ENCODE measurements around the gene TRAF2. TPM values are rescaled to one million over a fixed set of nuclear protein-coding genes. Genes with fewer than 3 reads are reported as not detected.
A peak's percentile ranks its signal among the peaks of the same experiment; 100 is the strongest.
"Not testable (repeated sequence)": the region's sequence is repeated elsewhere in the genome, so short reads cannot be mapped to it uniquely, and the experiment has no call there.

TRAF2 gene
- total RNA-seq, 1 donor from 2014 or later = 14.4 TPM

GRCh38 chr9:136865041-136865767 lies 21.1 kb upstream of the TRAF2 start:
- peaks cover 27% of the 10 kb centered on the region for H3K79me2 ChIP-seq (ENCODE audit: insufficient read depth, low read length)
- no peak for DNase-seq (ENCODE audit: low read depth)
- H4K20me1 ChIP-seq (ENCODE audit: insufficient read depth, low read length) = peaks cover 49% of the 10 kb centered on the region
- H2AFZ ChIP-seq (ENCODE audit: low read depth, low read length) = no peak overlapping the region
- Mint-ChIP-seq H3K4me3 (ENCODE audit: unreplicated experiment) (peak overlapping the region; percentile 88), H3K27ac (ENCODE audit: unreplicated experiment) (peak overlapping the region; percentile 72), H3K9me3 (ENCODE audit: unreplicated experiment) (peaks cover 8% of the 10 kb centered on the region), H3K4me1 (ENCODE audit: low read depth, unreplicated experiment) (peaks cover 6% of the 10 kb centered on the region), H3K36me3 (ENCODE audit: low read depth, unreplicated experiment) (peaks cover 13% of the 10 kb centered on the region), H3K27me3 (ENCODE audit: low read depth, unreplicated experiment) (no peaks in the 10 kb centered on the region)
- FAIRE-seq = no peak
- no peaks in the 10 kb centered on the region for H3K27me3 ChIP-seq (ENCODE audit: insufficient read depth, low read length)
- peak overlapping the region; percentile 87 for H3K9ac ChIP-seq (ENCODE audit: low read length)
- peak overlapping the region; percentile 58 for H3K4me3 ChIP-seq (ENCODE audit: insufficient read depth, low read depth, low read length)
- TF ChIP-seq EZH2 (IDR thresholded peaks at IDR 0.05; ENCODE audit: insufficient read depth, low read length) (no peak), CTCF (IDR thresholded peaks at IDR 0.05; ENCODE audit: insufficient read depth, low read depth, low read length) (no peak)
- H3K4me2 ChIP-seq (ENCODE audit: low read length) = peak overlapping the region; percentile 94
- H3K4me1 ChIP-seq (ENCODE audit: insufficient read depth, low read length) = peaks cover 7% of the 10 kb centered on the region
- H3K36me3 ChIP-seq (ENCODE audit: insufficient read depth, low read length) = peaks cover 4% of the 10 kb centered on the region
- no peaks in the 10 kb centered on the region for H3K9me3 ChIP-seq (ENCODE audit: insufficient read depth, low read depth, low read length)
- no peak overlapping the region for H3K27ac ChIP-seq (ENCODE audit: low read depth, low read length)

DNA sequence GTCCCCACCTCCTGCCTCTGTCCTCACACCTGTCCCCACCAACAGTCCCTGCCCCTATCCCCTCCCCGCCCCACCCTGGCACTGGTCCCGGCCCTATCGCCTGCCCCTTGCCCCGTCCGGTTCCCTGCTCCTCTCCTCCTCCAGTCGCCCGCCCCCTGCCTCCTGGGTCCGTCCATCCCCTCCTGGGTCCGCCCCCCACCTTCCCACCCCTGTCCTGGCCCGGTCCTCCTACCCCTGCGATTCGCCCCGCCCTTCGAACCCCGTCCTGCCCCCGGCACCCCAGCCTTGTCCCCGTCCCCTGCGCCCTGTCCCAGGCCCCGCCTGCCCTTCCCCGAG lies 20.6 kb upstream of the TRAF2 start:
- FAIRE-seq = no peak
- DNase-seq (ENCODE audit: low read depth) = no peak
- H3K27me3 ChIP-seq (ENCODE audit: insufficient read depth, low read length) = no peaks in the 10 kb centered on the region
- peaks cover 7% of the 10 kb centered on the region for H3K4me1 ChIP-seq (ENCODE audit: insufficient read depth, low read length)
- H4K20me1 ChIP-seq (ENCODE audit: insufficient read depth, low read length) = peaks cover 44% of the 10 kb centered on the region
- peak overlapping the region; percentile 87 for H3K9ac ChIP-seq (ENCODE audit: low read length)
- peak overlapping the region; percentile 70 for H3K4me3 ChIP-seq (ENCODE audit: insufficient read depth, low read depth, low read length)
- H3K4me1 Mint-ChIP-seq (ENCODE audit: low read depth, unreplicated experiment) = peaks cover 6% of the 10 kb centered on the region
- H3K36me3 ChIP-seq (ENCODE audit: insufficient read depth, low read length) = peaks cover 4% of the 10 kb centered on the region
- no peaks in the 10 kb centered on the region for H3K27me3 Mint-ChIP-seq (ENCODE audit: low read depth, unreplicated experiment)
- no peak overlapping the region for H3K27ac Mint-ChIP-seq (ENCODE audit: unreplicated experiment)
- peaks cover 27% of the 10 kb centered on the region for H3K79me2 ChIP-seq (ENCODE audit: insufficient read depth, low read length)
- no peaks in the 10 kb centered on the region for H3K9me3 ChIP-seq (ENCODE audit: insufficient read depth, low read depth, low read length)
- H2AFZ ChIP-seq (ENCODE audit: low read depth, low read length) = no peak overlapping the region
- TF ChIP-seq EZH2 (IDR thresholded peaks at IDR 0.05; ENCODE audit: insufficient read depth, low read length) = no peak
- no peak for TF ChIP-seq CTCF (IDR thresholded peaks at IDR 0.05; ENCODE audit: insufficient read depth, low read depth, low read length)
- H3K9me3 Mint-ChIP-seq (ENCODE audit: unreplicated experiment) = peaks cover 10% of the 10 kb centered on the region
- no peak overlapping the region for H3K27ac ChIP-seq (ENCODE audit: low read depth, low read length)
- H3K4me2 ChIP-seq (ENCODE audit: low read length) = peak overlapping the region; percentile 94
- peak overlapping the region; percentile 88 for H3K4me3 Mint-ChIP-seq (ENCODE audit: unreplicated experiment)
- peaks cover 13% of the 10 kb centered on the region for H3K36me3 Mint-ChIP-seq (ENCODE audit: low read depth, unreplicated experiment)

DNA sequence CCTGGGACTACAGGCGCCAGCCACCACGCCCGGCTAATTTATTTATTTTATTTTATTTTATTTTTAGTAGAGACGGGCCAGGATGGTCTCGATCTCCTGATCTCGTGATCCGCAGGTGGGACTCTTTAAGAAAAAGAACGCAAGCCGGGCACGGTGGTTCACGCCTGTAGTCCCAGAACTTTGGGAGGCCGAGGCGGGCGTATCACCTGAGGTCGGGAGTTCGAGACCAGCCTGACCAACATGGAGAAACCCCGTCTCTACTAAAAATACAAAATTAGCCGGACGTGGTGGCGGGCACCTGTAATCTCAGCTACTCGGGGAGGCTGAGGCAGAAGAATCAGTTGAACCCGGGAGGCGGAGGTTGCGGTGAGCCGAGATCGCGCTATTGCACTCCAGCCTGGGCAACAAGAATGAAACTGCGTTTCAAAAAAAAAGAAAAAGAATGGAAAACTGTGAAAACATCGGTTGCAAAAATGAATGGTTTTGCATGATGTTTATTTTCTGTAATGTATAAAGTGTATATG lies 19.4 kb upstream of the TRAF2 start:
- peaks cover 27% of the 10 kb centered on the region for H3K79me2 ChIP-seq (ENCODE audit: insufficient read depth, low read length)
- peak overlapping the region; percentile 94 for H3K4me2 ChIP-seq (ENCODE audit: low read length)
- not testable (repeated sequence) for H3K4me1 ChIP-seq (ENCODE audit: insufficient read depth, low read length); H2AFZ ChIP-seq (ENCODE audit: low read depth, low read length); H3K27ac Mint-ChIP-seq (ENCODE audit: unreplicated experiment); DNase-seq (ENCODE audit: low read depth); H3K27me3 Mint-ChIP-seq (ENCODE audit: low read depth, unreplicated experiment); H3K4me1 Mint-ChIP-seq (ENCODE audit: low read depth, unreplicated experiment); H3K9me3 ChIP-seq (ENCODE audit: insufficient read depth, low read depth, low read length); H3K36me3 ChIP-seq (ENCODE audit: insufficient read depth, low read length); H3K27me3 ChIP-seq (ENCODE audit: insufficient read depth, low read length); FAIRE-seq
- peak overlapping the region; percentile 87 for H3K9ac ChIP-seq (ENCODE audit: low read length)
- peaks cover 34% of the 10 kb centered on the region for H4K20me1 ChIP-seq (ENCODE audit: insufficient read depth, low read length)
- H3K4me3 ChIP-seq (ENCODE audit: insufficient read depth, low read depth, low read length) = peak overlapping the region; percentile 70
- peak overlapping the region; percentile 76 for H3K4me3 Mint-ChIP-seq (ENCODE audit: unreplicated experiment)
- H3K9me3 Mint-ChIP-seq (ENCODE audit: unreplicated experiment) = peaks cover 10% of the 10 kb centered on the region
- H3K36me3 Mint-ChIP-seq (ENCODE audit: low read depth, unreplicated experiment) = peaks cover 13% of the 10 kb centered on the region
- peak overlapping the region; percentile 37 for H3K27ac ChIP-seq (ENCODE audit: low read depth, low read length)

Measured in astrocyte (in vitro differentiated cells and primary cell).